ENCODE data around the gene CCDC91. TPM values are rescaled to one million over a fixed set of nuclear protein-coding genes. Genes with fewer than 3 reads are reported as not detected.
"Not testable (repeated sequence)": the region's sequence is repeated elsewhere in the genome, so short reads cannot be mapped to it uniquely, and the experiment has no call there.

Gene CCDC91
- total RNA-seq, 1 donor from 2014 or later = 76.6 TPM

GRCh38 chr12:28369483-28369882, 179.2 kb downstream of the CCDC91 start:
- intact Hi-C loops (cut with DNase I) = no loop called here
- no peaks in the 10 kb centered on the region for H3K4me1 ChIP-seq
- no peaks in the 10 kb centered on the region for H3K27me3 ChIP-seq
- H3K4me3 ChIP-seq = no peak overlapping the region
- no peak for DNase-seq (ENCODE audit: extremely low spot score in 2 of 2)
- no peak for TF ChIP-seq POLR2A (IDR thresholded peaks at IDR 0.05)
- no peak for TF ChIP-seq CTCF (IDR thresholded peaks at IDR 0.05)
- no peak for TF ChIP-seq POLR2AphosphoS5 (IDR thresholded peaks at IDR 0.05; ENCODE audit: insufficient read depth in 1 of 2, low read depth in 1 of 2)
- peaks cover 15% of the 10 kb centered on the region for H3K9me3 ChIP-seq
- peaks cover 0 to 20% of the 10 kb centered on the region in 2 donors for H3K36me3 ChIP-seq
- H3K27ac ChIP-seq = no peak overlapping the region

- Histone ChIP-seq H3K9me3 (peaks cover 14% of the 10 kb centered on the region), H3K4me3 (no peak overlapping the region), H3K27me3 (no peaks in the 10 kb centered on the region), H3K4me1 (no peaks in the 10 kb centered on the region), H3K36me3 (peaks cover 0 to 3% of the 10 kb centered on the region in 2 donors), H3K27ac (no peak overlapping the region)
- DNase-seq (ENCODE audit: extremely low spot score in 2 of 2) = no peak
- TF ChIP-seq POLR2A (IDR thresholded peaks at IDR 0.05) = no peak
- no peak for TF ChIP-seq POLR2AphosphoS5 (IDR thresholded peaks at IDR 0.05; ENCODE audit: insufficient read depth in 1 of 2, low read depth in 1 of 2)
- no peak for TF ChIP-seq CTCF (IDR thresholded peaks at IDR 0.05)
- intact Hi-C loops (cut with DNase I) = no loop called here
These were observed 184.3 kb downstream of the CCDC91 start for GRCh38 chr12:28374556-28374955.

GRCh38 chr12:28378736-28379135, 188.5 kb downstream of the CCDC91 start:
- DNase-seq (ENCODE audit: extremely low spot score in 2 of 2) = no peak
- TF ChIP-seq CTCF (IDR thresholded peaks at IDR 0.05) (no peak), POLR2AphosphoS5 (IDR thresholded peaks at IDR 0.05; ENCODE audit: insufficient read depth in 1 of 2, low read depth in 1 of 2) (no peak), POLR2A (IDR thresholded peaks at IDR 0.05) (no peak)
- intact Hi-C loops (cut with DNase I) = no loop called here

GRCh38 chr12:28379779-28380178, 189.5 kb downstream of the CCDC91 start:
- H3K4me3 ChIP-seq; intact Hi-C loops (cut with DNase I); DNase-seq (ENCODE audit: extremely low spot score in 2 of 2): not testable (repeated sequence)

More at GRCh38 chr12:28378736-28379135, 188.5 kb downstream of the CCDC91 start:
- Histone ChIP-seq H3K27ac (no peak overlapping the region), H3K27me3 (no peaks in the 10 kb centered on the region), H3K4me3 (no peak overlapping the region), H3K36me3 (no peaks in the 10 kb centered on the region), H3K9me3 (no peaks in the 10 kb centered on the region), H3K4me1 (no peaks in the 10 kb centered on the region)

GRCh38 chr12:28383368-28383767, 193.1 kb downstream of the CCDC91 start:
- TF ChIP-seq CTCF (IDR thresholded peaks at IDR 0.05) (no peak), POLR2A (IDR thresholded peaks at IDR 0.05) (no peak), POLR2AphosphoS5 (IDR thresholded peaks at IDR 0.05; ENCODE audit: insufficient read depth in 1 of 2, low read depth in 1 of 2) (no peak)
- DNase-seq (ENCODE audit: extremely low spot score in 2 of 2) = no peak
- intact Hi-C loops (cut with DNase I) = no loop called here

More at GRCh38 chr12:28379779-28380178, 189.5 kb downstream of the CCDC91 start:
- not testable (repeated sequence) for H3K9me3 ChIP-seq, H3K27ac ChIP-seq, H3K4me1 ChIP-seq, H3K27me3 ChIP-seq, H3K36me3 ChIP-seq

More at GRCh38 chr12:28383368-28383767, 193.1 kb downstream of the CCDC91 start:
- Histone ChIP-seq H3K36me3 (no peaks in the 10 kb centered on the region), H3K27me3 (no peaks in the 10 kb centered on the region), H3K9me3 (no peaks in the 10 kb centered on the region), H3K27ac (no peak overlapping the region), H3K4me3 (no peak overlapping the region), H3K4me1 (no peaks in the 10 kb centered on the region)

Measured in vagina (tissue), 2 donors.